ENCODE data around the gene BPIFB6.

Gene BPIFB6

GRCh38 chr20:33000802-33001466 lies 30.5 kb upstream of the BPIFB6 start:
- DNase-seq (ENCODE audit: low read depth in 2 of 2, low spot score in 1 of 2) = no peak

- DNase-seq (ENCODE audit: low read depth in 2 of 2, low spot score in 1 of 2) = no peak
Measured at GRCh38 chr20:33002087-33002808, 29.2 kb upstream of the BPIFB6 start.

- DNase-seq (ENCODE audit: low read depth in 2 of 2, low spot score in 1 of 2) = no peak
Measured at GRCh38 chr20:33004141-33004751, 27.2 kb upstream of the BPIFB6 start, which contains the start of gene SUN5. TSS of gene SUN5 (minus strand) at chr20:33004433. CDS start at chr20:33004340, 93 bp downstream.

- DNase-seq (ENCODE audit: low read depth in 2 of 2, low spot score in 1 of 2) = no peak
Measured at GRCh38 chr20:33005132-33005566, 26.3 kb upstream of the BPIFB6 start.

GRCh38 chr20:33005908-33006775 lies 25.3 kb upstream of the BPIFB6 start:
- no peak for DNase-seq (ENCODE audit: low read depth in 2 of 2, low spot score in 1 of 2)

GRCh38 chr20:33006776-33007375 lies 24.6 kb upstream of the BPIFB6 start:
- no peak for DNase-seq (ENCODE audit: low read depth in 2 of 2, low spot score in 1 of 2)

DNA sequence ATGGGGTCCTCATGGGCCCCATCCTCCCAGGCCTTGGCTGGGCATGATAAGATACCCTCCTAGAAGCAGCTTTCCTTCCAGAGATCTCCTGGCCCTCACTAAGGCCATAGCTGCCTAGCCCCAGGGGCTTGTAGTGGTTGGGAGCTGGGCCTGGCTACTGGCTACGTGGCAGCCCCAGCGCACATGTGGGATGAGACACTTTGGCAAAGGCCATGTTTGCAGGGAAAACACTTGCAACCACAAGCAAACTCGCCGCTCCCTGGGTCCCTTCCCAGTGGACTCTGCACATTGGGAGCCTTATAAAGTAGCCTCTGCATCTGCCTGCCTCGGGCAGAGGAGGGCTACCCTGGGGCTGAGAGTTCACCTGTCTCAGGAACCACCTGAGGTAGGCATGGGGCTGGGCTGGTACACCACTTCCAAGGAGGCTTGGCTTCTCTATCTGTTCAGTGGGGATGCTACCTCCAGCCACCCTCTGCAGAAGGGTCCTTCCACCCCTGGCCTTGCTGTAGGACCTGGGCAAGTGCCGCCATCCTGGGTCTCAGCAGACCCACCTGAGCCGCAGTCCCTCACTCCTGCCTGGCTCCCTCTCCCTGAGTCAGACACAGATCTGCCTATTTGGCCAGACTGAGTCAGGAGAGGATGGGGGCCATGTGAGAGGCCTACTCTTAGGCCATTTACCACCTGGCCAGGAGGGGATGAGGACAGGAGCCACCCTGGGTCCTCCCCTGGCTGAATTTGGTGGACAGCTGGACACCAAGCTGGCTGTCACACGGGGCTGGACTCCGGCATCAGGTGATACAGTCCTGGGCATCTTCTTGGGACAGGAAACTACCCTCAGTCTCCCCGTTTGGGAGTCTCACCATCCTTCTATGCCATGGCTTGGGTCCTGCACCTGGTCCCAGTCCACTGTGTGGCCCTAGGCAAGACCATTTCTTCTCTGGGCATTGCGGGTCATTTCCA lies 23.8 kb upstream of the BPIFB6 start, which contains the start of gene BPIFB2:
BPIFB2 (plus strand) TSS at position 329 of the 960 bp plus-strand sequence. CDS start 871 bp downstream, outside the sequence.
- DNase-seq (ENCODE audit: low read depth in 2 of 2, low spot score in 1 of 2) = no peak

- DNase-seq (ENCODE audit: low read depth in 2 of 2, low spot score in 1 of 2) = no peak
Measured at GRCh38 chr20:33008336-33009213, 22.9 kb upstream of the BPIFB6 start.

GRCh38 chr20:33009214-33010132 lies 22.0 kb upstream of the BPIFB6 start:
- DNase-seq (ENCODE audit: low read depth in 2 of 2, low spot score in 1 of 2) = no peak

DNA sequence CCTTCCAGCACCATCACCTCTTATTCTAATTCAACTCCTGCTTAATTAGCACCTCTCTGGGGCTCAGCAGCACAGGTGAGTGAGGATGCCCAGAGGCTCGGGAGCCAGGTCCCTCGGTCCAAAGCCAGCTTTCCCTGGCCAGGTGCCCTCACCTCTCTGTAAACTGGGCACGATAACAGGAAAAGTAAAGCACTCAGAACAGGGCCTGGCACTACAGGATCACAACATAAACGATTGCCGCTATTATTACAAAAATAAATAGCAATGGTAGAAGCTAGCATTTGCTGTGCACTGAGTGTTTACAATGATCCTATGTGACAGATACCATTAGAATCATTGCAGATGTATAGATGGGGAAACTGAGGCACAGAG lies 21.3 kb upstream of the BPIFB6 start:
- DNase-seq (ENCODE audit: low read depth in 2 of 2, low spot score in 1 of 2) = no peak

GRCh38 chr20:33010674-33011449 lies 20.6 kb upstream of the BPIFB6 start:
- DNase-seq (ENCODE audit: low read depth in 2 of 2, low spot score in 1 of 2) = no peak

GRCh38 chr20:33012327-33013189 lies 18.9 kb upstream of the BPIFB6 start:
- no peak for DNase-seq (ENCODE audit: low read depth in 2 of 2, low spot score in 1 of 2)

DNA sequence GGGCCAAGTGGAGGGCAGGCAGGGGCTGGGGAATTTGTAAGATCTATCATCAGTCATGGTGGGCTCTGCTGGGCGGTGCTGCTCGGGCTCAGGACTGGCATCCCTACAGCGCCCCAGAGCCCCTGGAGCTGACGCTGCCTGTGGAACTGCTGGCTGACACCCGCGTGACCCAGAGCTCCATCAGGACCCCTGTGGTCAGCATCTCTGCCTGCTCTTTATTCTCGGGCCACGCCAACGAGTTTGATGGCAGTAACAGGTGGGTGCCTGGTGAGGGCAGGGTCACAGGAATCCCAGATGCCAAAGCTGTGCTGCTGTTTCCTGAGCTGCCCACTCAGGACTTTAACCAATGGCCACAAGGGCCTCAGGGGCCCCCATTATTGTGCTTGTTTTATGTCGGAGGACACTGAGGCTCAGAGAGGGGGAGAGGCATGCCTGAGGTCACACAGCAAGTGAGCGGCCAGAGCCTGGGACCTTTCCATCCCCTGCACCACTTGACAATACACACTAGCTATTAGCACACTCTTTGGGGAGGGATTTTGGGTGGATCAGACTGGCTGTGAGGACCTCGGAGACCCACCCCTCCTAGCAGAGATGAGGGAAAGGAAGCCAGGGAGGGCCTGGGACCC lies 17.6 kb upstream of the BPIFB6 start:
- DNase-seq (ENCODE audit: low read depth in 2 of 2, low spot score in 1 of 2) = no peak

GRCh38 chr20:33014336-33015113 lies 16.9 kb upstream of the BPIFB6 start:
- DNase-seq (ENCODE audit: low read depth in 2 of 2, low spot score in 1 of 2) = no peak

DNA sequence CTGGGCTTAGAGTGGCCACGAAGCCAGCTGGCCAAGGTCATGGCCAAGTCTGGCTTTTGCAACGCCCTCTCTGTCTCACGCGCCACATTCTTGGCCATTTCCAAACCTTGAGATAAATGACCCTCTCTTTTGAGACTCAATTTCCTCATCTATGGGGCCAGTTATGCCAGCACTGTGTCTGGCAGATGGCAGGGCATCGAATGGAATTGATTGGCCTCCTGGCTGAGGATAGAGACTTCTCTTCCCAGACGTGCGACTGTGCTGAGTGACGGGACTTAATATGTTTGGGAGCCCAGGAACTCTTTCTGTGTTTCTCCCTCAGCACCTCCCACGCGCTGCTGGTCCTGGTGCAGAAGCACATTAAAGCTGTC lies 16.3 kb upstream of the BPIFB6 start:
- no peak for DNase-seq (ENCODE audit: low read depth in 2 of 2, low spot score in 1 of 2)
